GM21360 (cell line): ENCODE data around the gene TMEM238.
"Not testable (repeated sequence)": the region's sequence is repeated elsewhere in the genome, so short reads cannot be mapped to it uniquely, and the experiment has no call there.

Experiments used
- ATAC-seq: cut with Tn5 transposase; IDR thresholded peaks from one replicate; pipeline ENCODE4 v1.9.1; 2021; ENCODE audit warnings: mild to moderate bottlenecking, moderate library complexity; ENCODE audit not compliant: unreplicated experiment

The TMEM238 gene

DNA sequence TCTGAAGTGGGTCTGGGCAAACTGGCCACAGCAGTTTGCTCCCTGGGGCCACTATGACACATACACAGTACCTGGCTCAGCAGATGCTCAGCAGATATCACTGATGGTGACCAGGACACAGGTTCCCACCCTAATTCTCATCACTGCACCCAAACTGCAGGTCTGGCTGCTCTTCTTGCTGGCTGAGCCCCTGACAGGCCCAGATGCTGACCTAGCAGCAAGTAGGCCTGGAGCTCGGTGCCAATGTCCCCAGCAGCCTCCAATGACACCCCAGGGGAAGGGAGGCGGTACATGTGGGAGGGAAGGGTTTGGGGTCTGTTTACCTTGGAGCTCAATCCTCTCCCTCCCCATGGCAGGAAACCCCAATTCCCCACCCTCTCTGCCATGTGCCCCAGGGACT, 18.4 kb upstream of the TMEM238 start:
- no peak for ATAC-seq

GRCh38 chr19:55401390-55401789, 17.3 kb upstream of the TMEM238 start:
- ATAC-seq: not testable (repeated sequence)

- ATAC-seq: no peak
Observed at GRCh38 chr19:55400281-55401087, 16.4 kb upstream of the TMEM238 start.

GRCh38 chr19:55398200-55398925, 14.3 kb upstream of the TMEM238 start:
- ATAC-seq: no peak

DNA sequence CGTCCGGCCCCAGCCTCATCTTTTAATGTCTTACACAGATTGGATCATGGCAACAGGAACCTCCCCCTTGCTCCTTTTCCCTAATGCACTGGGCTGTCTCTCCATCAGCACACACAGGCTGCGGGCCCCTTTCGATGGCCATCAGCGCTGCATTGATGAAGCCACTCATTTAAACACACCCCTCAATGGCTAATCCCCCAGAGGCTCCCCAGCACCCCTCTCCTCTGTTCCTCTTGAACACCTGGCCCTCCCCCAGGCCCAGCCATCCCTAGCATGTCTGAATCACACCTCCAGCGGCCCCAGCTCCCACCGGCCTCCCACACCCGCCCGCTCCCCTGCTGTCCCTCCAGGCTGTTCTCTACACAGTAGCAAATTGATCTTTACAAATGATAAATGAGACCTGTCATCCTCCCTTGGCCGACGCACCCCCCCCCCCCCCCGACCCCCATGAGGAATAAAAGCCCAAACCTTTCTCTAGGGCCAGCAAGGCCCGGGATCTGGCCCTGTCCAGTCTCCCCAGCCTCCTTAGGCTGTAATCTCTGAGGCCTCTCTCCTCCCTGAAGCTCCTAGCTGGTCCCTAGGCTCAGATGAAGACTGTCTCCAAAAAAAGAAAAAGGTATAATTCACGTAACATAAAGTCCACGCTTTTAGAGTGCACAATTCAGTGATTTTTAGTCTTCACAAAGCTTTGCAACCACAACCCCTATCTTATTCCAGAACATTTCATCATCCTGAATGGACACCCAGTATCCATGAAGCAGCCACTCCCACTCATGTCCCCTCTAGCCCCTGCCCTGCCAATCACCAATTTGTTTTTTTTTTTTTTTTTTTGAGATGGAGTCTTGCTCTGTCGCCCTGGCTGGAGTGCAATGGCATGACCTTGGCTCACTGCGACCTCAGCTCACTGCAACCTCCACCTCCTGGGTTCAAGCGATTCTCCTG, 9.0 kb upstream of the TMEM238 start:
- ATAC-seq: no peak

DNA sequence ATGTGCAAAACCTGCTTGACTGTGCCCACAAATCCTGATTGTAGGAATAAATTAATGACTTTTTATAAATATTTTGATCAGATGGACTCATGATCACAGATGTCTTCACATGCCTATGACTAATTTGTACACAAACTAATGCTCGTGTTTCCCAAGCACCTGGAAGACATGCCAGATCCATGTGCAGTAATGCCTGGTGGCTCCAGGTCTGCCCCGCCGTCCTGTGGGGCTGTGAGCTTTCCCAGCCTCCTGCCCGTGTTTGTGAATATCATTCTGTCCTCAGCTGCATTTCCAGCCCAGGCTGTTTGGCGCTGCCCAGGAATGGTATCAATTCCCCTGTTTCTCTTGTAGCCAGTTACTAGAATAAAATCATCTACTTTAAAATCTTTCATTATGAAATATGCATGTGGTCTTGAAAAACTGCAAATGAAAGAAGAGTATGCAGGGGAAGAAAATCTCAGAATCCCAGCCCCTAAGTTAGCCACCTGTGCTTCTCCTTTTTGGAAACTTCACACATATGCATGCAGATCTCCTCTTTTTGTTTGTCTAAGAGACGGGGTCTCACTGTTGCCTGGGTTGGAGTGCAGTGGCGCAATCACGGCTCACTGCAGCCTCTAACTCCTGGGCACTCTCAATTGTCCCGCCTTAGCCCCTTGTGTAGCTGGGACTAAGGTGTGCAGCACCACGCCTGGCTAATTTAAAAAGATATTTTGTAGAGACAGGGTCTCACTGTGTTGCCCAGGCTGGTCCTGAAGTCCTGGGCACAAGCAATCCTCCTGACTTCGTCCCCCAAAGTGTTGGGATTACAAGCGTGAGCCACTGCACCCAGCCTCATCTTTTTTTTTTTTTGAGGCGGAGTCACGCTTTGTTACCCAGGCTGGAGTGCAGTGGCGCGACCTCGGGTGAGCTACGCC, 7.9 kb upstream of the TMEM238 start:
- no peak for ATAC-seq

DNA sequence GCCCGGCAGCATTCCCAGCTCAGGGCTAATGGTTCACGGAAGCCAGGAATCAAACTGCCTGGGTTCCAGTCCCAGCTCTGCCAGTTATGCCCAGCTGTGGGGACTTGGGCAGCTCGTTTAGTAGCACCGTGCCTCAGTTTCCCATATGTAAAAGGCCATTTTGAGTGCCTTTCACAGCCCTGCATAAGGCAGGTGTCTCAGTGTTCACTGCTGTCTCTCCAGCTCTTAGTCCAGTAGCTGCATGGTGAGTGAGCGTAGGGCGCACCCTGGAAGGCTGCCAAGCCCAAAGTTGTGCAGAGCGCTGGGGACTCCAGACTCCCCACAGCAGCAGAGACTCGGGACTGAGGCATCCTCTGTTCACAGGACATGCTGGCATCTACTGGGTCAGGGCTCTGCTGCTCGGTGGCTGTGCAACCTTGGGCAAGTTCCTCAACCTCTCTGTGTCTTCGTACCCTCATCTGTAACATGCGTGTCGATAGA, 7.1 kb upstream of the TMEM238 start:
- no peak for ATAC-seq

GRCh38 chr19:55390461-55390880, 6.4 kb upstream of the TMEM238 start:
- ATAC-seq: no peak

- ATAC-seq: no peak
Observed at GRCh38 chr19:55389386-55390317, 5.6 kb upstream of the TMEM238 start.

DNA sequence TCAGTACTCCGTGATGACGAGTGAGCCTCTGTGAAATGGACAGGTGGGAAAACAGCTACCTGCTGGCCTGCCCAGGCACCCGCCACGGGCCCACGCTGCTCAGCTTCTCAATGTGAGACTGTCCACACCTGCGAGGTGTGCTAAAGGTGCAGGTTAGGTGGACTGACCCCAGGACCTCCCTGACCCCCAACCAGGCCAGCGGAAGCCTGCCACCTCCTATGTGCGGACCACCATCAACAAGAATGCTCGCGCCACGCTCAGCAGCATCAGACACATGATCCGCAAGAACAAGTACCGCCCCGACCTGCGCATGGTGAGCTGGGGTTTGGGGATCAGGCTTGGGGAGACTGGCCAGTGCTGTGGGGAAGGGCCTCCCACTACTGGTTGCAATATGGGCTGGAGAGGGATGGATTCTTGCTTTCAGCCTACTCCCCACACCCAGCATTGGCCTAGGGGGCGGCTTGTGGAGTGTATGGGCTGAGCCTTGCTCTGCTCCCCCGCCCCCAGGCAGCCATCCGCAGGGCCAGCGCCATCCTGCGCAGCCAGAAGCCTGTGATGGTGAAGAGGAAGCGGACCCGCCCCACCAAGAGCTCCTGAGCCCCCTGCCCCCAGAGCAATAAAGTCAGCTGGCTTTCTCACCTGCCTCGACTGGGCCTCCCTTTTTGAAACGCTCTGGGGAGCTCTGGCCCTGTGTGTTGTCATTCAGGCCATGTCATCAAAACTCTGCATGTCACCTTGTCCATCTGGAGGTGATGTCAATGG, 3.8 kb upstream of the TMEM238 start:
- no peak for ATAC-seq

GRCh38 chr19:55386493-55386971, 2.4 kb upstream of the TMEM238 start:
- no peak for ATAC-seq

GRCh38 chr19:55385724-55386492, 1.8 kb upstream of the TMEM238 start, which contains the start of gene RPL28:
Gene RPL28, plus strand, starts transcription at chr19:55385932. Its CDS starts 426 bp downstream, at chr19:55386358.
- ATAC-seq: peak; percentile 51

GRCh38 chr19:55384920-55385723, 1.0 kb upstream of the TMEM238 start:
- peak; percentile 43 for ATAC-seq

GRCh38 chr19:55383279-55384130, 587 bp downstream of the TMEM238 start:
- no peak for ATAC-seq

GRCh38 chr19:55382522-55383054, 1.5 kb downstream of the TMEM238 start:
- no peak for ATAC-seq
